Left ventricle myocardium inferior (tissue), 1 donor: ENCODE data around the gene AP2A2. TPM values are rescaled to one million over a fixed set of nuclear protein-coding genes. Genes with fewer than 3 reads are reported as not detected.

Experiments
- DNase-seq: peaks from one replicate; pipeline ENCODE4 v3.0.0-alpha.2; 2020
- H3K27ac ChIP-seq: fragments of 200-600 bp; replicated peaks from 2 replicates; pipeline ENCODE4 v1.8.0; 2021
- H3K27me3 ChIP-seq: fragments of 200-600 bp; 2 replicates; pipeline ENCODE4 v1.8.0; 2021; ENCODE audit warnings: low read depth
- H3K36me3 ChIP-seq: fragments of 200-600 bp; 2 replicates; pipeline ENCODE4 v1.8.0; 2021
- H3K4me1 ChIP-seq: fragments of 200-600 bp; 2 replicates; pipeline ENCODE4 v1.8.0; 2021
- H3K4me3 ChIP-seq: fragments of 200-600 bp; 2 replicates; pipeline ENCODE4 v1.8.0; 2021; ENCODE audit warnings: mild to moderate bottlenecking, moderate library complexity
- H3K9me3 ChIP-seq: fragments of 200-600 bp; replicated peaks from 2 replicates; pipeline ENCODE4 v1.8.0; 2021
- intact Hi-C: fragments of 100-400 bp; cut with micrococcal nuclease; formaldehyde crosslinking; loops from one replicate; pipeline ENCODE4 v1.11.0; 2022
- total RNA-seq: library from RNA; stranded (reverse); fragmentation: NEBNext Ultra II Directional; extraction: Animal tissue kit (Norgen Biotek cat#: 25700); gene quantifications from one replicate; pipeline ENCODE4 v1.2.1, GENCODE V29; 2021
- TF ChIP-seq, protein P1 (sequence below): fragments of 200-600 bp; IDR thresholded peaks from 2 replicates; pipeline ENCODE4 v1.8.0; 2021; ENCODE audit warnings: antibody characterized with exemption, mild to moderate bottlenecking, borderline replicate concordance
- donor health status: DM: no; HTN: yes; CAD: no; lungs with severe emphysema.

AP2A2 gene
- total RNA-seq, 1 donor from 2014 or later: 41.4 TPM

GRCh38 chr11:995044-995751, 69.5 kb downstream of the AP2A2 start:
- Histone ChIP-seq H3K4me3 (no peak overlapping the region), H3K36me3 (peaks cover 63% of the 10 kb centered on the region), H3K9me3 (no peaks in the 10 kb centered on the region), H3K4me1 (peaks cover 11% of the 10 kb centered on the region), H3K27me3 (no peaks in the 10 kb centered on the region), H3K27ac (no peak overlapping the region)
- intact Hi-C loops: no loop called here
- DNase-seq: no peak
- TF ChIP-seq, protein P1, sequence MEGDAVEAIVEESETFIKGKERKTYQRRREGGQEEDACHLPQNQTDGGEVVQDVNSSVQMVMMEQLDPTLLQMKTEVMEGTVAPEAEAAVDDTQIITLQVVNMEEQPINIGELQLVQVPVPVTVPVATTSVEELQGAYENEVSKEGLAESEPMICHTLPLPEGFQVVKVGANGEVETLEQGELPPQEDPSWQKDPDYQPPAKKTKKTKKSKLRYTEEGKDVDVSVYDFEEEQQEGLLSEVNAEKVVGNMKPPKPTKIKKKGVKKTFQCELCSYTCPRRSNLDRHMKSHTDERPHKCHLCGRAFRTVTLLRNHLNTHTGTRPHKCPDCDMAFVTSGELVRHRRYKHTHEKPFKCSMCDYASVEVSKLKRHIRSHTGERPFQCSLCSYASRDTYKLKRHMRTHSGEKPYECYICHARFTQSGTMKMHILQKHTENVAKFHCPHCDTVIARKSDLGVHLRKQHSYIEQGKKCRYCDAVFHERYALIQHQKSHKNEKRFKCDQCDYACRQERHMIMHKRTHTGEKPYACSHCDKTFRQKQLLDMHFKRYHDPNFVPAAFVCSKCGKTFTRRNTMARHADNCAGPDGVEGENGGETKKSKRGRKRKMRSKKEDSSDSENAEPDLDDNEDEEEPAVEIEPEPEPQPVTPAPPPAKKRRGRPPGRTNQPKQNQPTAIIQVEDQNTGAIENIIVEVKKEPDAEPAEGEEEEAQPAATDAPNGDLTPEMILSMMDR: no peak

DNA sequence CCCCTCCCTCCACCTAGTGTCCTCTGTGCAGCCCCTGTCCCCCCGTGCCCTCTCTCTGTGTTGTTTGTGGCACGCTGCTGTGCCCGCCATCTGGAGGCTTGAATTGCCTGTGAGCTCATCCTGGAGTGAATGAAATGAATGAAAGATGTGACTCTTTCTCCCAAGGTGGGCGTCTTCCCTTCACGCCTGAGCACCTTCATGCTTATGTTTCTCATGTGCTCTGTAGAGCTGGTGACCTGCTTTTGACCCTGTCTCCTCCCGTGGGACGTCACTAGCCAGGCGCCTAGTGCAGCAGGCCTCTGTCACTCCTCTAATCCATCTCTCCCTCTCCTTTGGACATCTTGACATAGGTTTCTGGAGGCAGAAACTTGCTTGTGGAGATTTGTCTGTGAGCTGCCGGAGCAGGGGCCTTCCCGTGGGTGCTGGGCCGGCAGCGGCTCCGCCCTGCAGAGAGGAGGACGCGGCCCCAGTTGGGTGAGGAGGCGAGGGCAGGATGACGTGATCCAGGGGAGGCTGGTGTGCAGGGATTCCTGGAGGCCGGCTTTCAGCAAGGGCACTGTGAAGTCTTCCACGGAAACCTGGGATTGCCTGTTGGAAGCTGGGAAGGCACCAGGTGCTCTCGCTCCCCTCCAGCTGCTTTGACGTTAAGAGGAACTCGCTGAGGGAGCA, 70.2 kb downstream of the AP2A2 start:
- Histone ChIP-seq H3K27ac (peak overlapping the region; percentile 38), H3K4me1 (peaks cover 11% of the 10 kb centered on the region), H3K9me3 (no peaks in the 10 kb centered on the region), H3K27me3 (no peaks in the 10 kb centered on the region), H3K36me3 (peaks cover 68% of the 10 kb centered on the region), H3K4me3 (no peak overlapping the region)
- intact Hi-C loops: no loop called here
- TF ChIP-seq, protein P1: no peak
- DNase-seq: no peak

DNA sequence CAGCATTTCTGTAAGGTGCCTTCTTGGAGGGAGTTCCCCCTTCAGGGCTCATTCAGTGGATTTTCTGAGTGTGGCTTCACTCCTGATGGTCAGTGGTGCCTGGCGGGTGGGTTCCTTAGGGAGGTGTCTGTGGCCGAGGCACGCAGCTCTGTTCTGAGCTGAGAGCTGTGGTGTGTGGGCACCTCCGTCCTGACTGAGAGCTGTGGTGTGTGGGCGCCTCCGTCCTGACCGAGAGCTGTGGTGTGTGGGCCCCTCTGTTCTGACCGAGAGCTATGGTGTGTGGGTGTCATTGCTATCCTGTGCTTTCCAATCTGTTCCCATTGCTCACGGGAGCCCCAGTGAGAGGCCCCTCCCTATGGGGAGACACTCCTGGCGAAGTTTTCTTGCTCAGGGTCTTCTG, 71.0 kb downstream of the AP2A2 start:
- H3K9me3 ChIP-seq: no peaks in the 10 kb centered on the region
- peaks cover 11% of the 10 kb centered on the region for H3K4me1 ChIP-seq
- no peak for DNase-seq
- H3K36me3 ChIP-seq: peaks cover 76% of the 10 kb centered on the region
- H3K27ac ChIP-seq: no peak overlapping the region
- TF ChIP-seq, protein P1: no peak
- H3K4me3 ChIP-seq: no peak overlapping the region
- intact Hi-C loops: no loop called here
- H3K27me3 ChIP-seq: no peaks in the 10 kb centered on the region

DNA sequence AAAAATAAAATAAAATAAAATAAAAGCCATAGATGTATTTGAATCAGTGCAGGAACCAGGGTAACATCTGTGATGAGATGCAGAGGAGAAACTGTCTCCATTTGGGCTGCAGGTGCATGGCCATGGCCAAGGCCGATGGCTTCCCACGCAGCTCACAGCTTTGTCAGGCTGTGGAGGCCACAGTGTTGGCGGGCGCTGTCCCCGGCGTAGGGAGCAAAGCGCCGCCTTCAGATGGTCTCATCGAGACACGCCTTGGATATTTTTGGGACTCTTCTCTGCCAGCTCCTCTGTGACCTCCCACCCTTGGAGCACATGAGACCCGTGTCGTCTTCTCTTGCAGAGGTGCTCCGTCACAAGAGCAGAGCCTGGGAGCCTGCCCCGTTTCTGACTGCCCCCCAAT, 72.2 kb downstream of the AP2A2 start:
- Histone ChIP-seq H3K27ac (no peak overlapping the region), H3K36me3 (peaks cover 76% of the 10 kb centered on the region), H3K27me3 (no peaks in the 10 kb centered on the region), H3K9me3 (no peaks in the 10 kb centered on the region), H3K4me1 (peaks cover 11% of the 10 kb centered on the region), H3K4me3 (no peak overlapping the region)
- intact Hi-C loops: no loop called here
- no peak for DNase-seq
- TF ChIP-seq, protein P1: no peak

GRCh38 chr11:999009-999408, 73.3 kb downstream of the AP2A2 start:
- H3K27ac ChIP-seq: no peak overlapping the region
- TF ChIP-seq, protein P1: no peak
- intact Hi-C loops: no loop called here
- peaks cover 75% of the 10 kb centered on the region for H3K36me3 ChIP-seq
- H3K27me3 ChIP-seq: no peaks in the 10 kb centered on the region
- DNase-seq: no peak
- H3K9me3 ChIP-seq: no peaks in the 10 kb centered on the region
- H3K4me1 ChIP-seq: peaks cover 11% of the 10 kb centered on the region
- H3K4me3 ChIP-seq: no peak overlapping the region
